CD8-positive, alpha-beta memory T cell (primary cell): ENCODE data around the gene MAMSTR. TPM values are rescaled to one million over a fixed set of nuclear protein-coding genes. Genes with fewer than 3 reads are reported as not detected.
A peak's percentile ranks its signal among the peaks of the same experiment; 100 is the strongest.
"Not testable (repeated sequence)": the region's sequence is repeated elsewhere in the genome, so short reads cannot be mapped to it uniquely, and the experiment has no call there.

Experiments used
- CTCF ChIA-PET: fragments of 350-600 bp; sonication (Branson Sonifier 250); formaldehyde crosslinking; loops from one replicate; lab custom pipeline; 2021; ENCODE audit warnings: antibody characterized with exemption; lab: Charles Lee
- POLR2A ChIA-PET: fragments of 350-600 bp; sonication (Branson Sonifier 250); formaldehyde crosslinking; loops from one replicate; lab custom pipeline; 2021; ENCODE audit warnings: antibody characterized with exemption; lab: Charles Lee
- DNase-seq, 5 donors: peaks; one replicate each; pipeline versions ENCODE4 v3.0.0 to v3.0.0-alpha.2; 2020 to 2022; ENCODE audit warnings: mixed read lengths in 1 of 5
- H3K27ac ChIP-seq: one replicate; pipeline ENCODE4 v1.7.0; 2013; ENCODE audit warnings: low read depth, mild to moderate bottlenecking, low read length, moderate library complexity
- H3K27me3 ChIP-seq: 2 replicates; pipeline ENCODE4 v1.7.0; 2013; ENCODE audit warnings: low read length, mild to moderate bottlenecking; ENCODE audit not compliant: insufficient read depth, poor library complexity, severe bottlenecking
- H3K36me3 ChIP-seq: 2 replicates; pipeline ENCODE4 v1.7.0; 2013; ENCODE audit warnings: mild to moderate bottlenecking, low read length, moderate library complexity; ENCODE audit not compliant: insufficient read depth
- H3K4me1 ChIP-seq: 2 replicates; pipeline ENCODE4 v1.7.0; 2013; ENCODE audit warnings: mild to moderate bottlenecking, low read length, moderate library complexity; ENCODE audit not compliant: insufficient read depth
- H3K4me3 ChIP-seq: 2 replicates; pipeline ENCODE4 v1.7.0; 2013; ENCODE audit warnings: mild to moderate bottlenecking, low read length
- H3K9me3 ChIP-seq: 2 replicates; pipeline ENCODE4 v1.7.0; 2013; ENCODE audit warnings: mild to moderate bottlenecking, low read length
- H3K27ac Mint-ChIP-seq, 8 donors: one replicate each; pipeline ENCODE4 v1.8.0; 2020 to 2021; ENCODE audit warnings: mixed read lengths in 8 of 8, mild to moderate bottlenecking in 6 of 8, inconsistent platforms in 3 of 8, moderate library complexity in 3 of 8
- H3K27me3 Mint-ChIP-seq, 2 donors: one replicate each; pipeline ENCODE4 v1.8.0; 2020 to 2021; ENCODE audit warnings: mixed read lengths in 2 of 2, mild to moderate bottlenecking in 1 of 2, moderate library complexity in 1 of 2
- H3K36me3 Mint-ChIP-seq, 3 donors: one replicate each; pipeline ENCODE4 v1.8.0; 2020 to 2021; ENCODE audit warnings: mixed read lengths in 3 of 3, inconsistent platforms in 1 of 3, mild to moderate bottlenecking in 1 of 3
- H3K4me1 Mint-ChIP-seq, 3 donors: one replicate each; pipeline ENCODE4 v1.8.0; 2020 to 2021; ENCODE audit warnings: mixed read lengths in 3 of 3, inconsistent platforms in 1 of 3, mild to moderate bottlenecking in 1 of 3
- H3K4me3 Mint-ChIP-seq, 7 donors: one replicate each; pipeline ENCODE4 v1.8.0; 2020 to 2021; ENCODE audit warnings: mixed read lengths in 7 of 7, mild to moderate bottlenecking in 6 of 7, moderate library complexity in 4 of 7, inconsistent platforms in 2 of 7
- H3K9me3 Mint-ChIP-seq, 5 donors: one replicate each; pipeline ENCODE4 v1.8.0; 2020 to 2022; ENCODE audit warnings: mixed read lengths in 5 of 5, mild to moderate bottlenecking in 3 of 5, moderate library complexity in 2 of 5, inconsistent platforms in 1 of 5
- polyA plus RNA-seq: library from polyadenylated mRNA; unstranded; fragments of 300-500 nt; fragmentation: Illumina TruSeq; gene quantifications from one replicate; pipeline ENCODE4 v1.2.3, GENCODE V29; 2021
- total RNA-seq, 2 experiments: library from RNA; stranded (reverse); gene quantifications; one replicate each; pipeline ENCODE4 v1.2.3, GENCODE V29; 2021

The MAMSTR gene
- total and polyA plus RNA-seq, 3 experiments from 2014 or later = 0.40 to 0.69 (median 0.68) TPM

DNA sequence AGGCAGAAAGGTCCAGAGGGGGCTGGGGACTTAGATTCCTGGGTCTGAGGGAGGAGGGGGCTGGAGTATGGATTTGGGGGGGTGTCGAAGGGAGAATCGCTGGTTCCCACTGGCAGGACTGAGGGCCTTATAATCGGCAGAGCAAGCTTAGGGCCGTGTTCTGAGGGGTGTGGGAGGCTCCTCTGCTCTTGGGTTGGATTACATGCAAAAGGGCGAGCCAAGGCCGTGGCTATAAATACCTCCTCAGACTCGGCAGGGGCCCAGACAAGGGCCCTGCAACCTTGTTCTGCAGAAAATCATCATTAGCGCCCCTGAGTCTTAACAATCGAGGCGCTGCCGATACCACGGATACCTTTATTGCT is 707 bp upstream of the MAMSTR start:
- Mint-ChIP-seq H3K4me1 (peaks cover 16 to 23% (median 18%) of the 10 kb centered on the region in 3 donors), H3K27ac (peak overlapping the region in 7 of 8 donors; percentile 90 to 99 (median 98))
- H3K4me3 ChIP-seq = peak overlapping the region; percentile 91

DNA sequence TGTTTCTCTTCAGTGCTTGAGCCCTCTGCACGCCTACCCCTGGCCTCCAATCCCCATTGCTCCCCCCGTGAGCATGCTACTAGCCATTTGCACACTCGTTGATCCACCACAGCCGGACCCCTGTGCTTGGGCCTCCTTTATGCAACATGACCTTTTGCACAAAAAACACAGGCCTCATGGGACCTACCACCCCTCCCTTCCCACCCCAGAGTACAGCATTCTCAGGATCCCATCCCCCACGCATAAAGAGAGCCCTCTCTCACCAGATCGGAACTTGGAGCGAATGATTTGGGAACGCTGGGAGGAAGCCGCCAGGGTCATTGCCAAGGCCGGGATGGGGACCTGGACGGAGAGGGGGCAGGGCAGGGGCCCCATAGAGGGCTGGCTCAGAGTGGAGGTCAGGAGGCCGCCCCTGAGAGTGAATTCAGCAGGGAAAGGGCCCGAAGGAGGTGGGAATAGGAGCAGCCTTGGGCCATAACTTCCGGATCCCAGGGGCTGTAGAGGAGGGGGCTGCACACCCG is 754 bp downstream of the MAMSTR start:
- DNase-seq = no peak
- Histone ChIP-seq H3K4me1 (peaks cover 19% of the 10 kb centered on the region), H3K4me3 (no peak overlapping the region), H3K36me3 (no peaks in the 10 kb centered on the region), H3K27me3 (no peaks in the 10 kb centered on the region), H3K9me3 (no peaks in the 10 kb centered on the region), H3K27ac (no peak overlapping the region)
- Mint-ChIP-seq H3K4me1 (peaks cover 16 to 28% (median 18%) of the 10 kb centered on the region in 3 donors), H3K27ac (peak overlapping the region in 2 of 8 donors; percentile 17 to 64), H3K9me3 (no peaks in the 10 kb centered on the region), H3K27me3 (no peaks in the 10 kb centered on the region), H3K4me3 (peak overlapping the region in 1 of 7 donors; percentile 55), H3K36me3 (peaks cover 0 to 6% (median 0%) of the 10 kb centered on the region in 3 donors)
- CTCF ChIA-PET = no interaction called here
- POLR2A ChIA-PET = no interaction called here

More for the DNA sequence above, 707 bp upstream of the MAMSTR start:
- no peaks in the 10 kb centered on the region for H3K27me3 ChIP-seq
- Mint-ChIP-seq H3K36me3 (peaks cover 0 to 4% (median 3%) of the 10 kb centered on the region in 3 donors), H3K4me3 (peak overlapping the region; percentile 93 to 98 (median 97)), H3K9me3 (peaks cover 0 to 5% (median 3%) of the 10 kb centered on the region in 5 donors), H3K27me3 (no peaks in the 10 kb centered on the region)
- no peak for DNase-seq
- H3K9me3 ChIP-seq = no peaks in the 10 kb centered on the region
- no peaks in the 10 kb centered on the region for H3K36me3 ChIP-seq
- POLR2A ChIA-PET = interaction anchor here (0.7 to 1.2 kb wide), 3 partner anchors 19 to 317 kb away, joined by 4 to 10 read pairs (median 5); partner anchors contain the start of gene DBP
- peak overlapping the region; percentile 90 for H3K27ac ChIP-seq
- peaks cover 18% of the 10 kb centered on the region for H3K4me1 ChIP-seq
- CTCF ChIA-PET = interaction anchor here (0.7 kb wide), 1 partner anchor 9 kb away, joined by 3 read pairs; no protein-coding TSS in a partner anchor

DNA sequence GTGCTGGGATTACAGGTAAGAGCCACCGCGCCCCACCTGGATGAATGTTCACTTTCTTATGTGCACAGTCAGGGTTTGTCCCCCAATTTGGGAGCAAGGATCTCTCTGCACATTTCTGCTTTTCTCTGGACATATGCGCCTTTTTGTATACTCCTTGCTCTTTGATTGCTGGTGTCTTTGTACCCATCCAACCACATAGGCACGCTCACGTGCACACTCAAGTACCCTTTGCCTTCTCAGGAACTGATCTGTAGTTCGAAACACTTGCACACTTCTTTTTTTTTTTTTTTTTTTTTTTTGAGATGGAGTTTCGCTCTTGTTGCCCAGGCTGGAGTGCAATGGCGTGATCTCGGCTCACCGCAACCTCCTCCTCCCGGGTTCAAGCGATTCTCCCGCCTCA is 1.4 kb downstream of the MAMSTR start:
- H3K36me3 ChIP-seq, DNase-seq, H3K9me3 Mint-ChIP-seq, H3K27ac ChIP-seq, POLR2A ChIA-PET, H3K4me3 ChIP-seq, H3K27me3 ChIP-seq, H3K27me3 Mint-ChIP-seq, CTCF ChIA-PET, H3K36me3 Mint-ChIP-seq, H3K9me3 ChIP-seq: not testable (repeated sequence)
- peak overlapping the region in 1 of 8 donors; percentile 67 for H3K27ac Mint-ChIP-seq
- peaks cover 26% of the 10 kb centered on the region for H3K4me1 ChIP-seq
- peak overlapping the region in 1 of 7 donors; percentile 55 for H3K4me3 Mint-ChIP-seq
- H3K4me1 Mint-ChIP-seq = peaks cover 18 to 34% (median 22%) of the 10 kb centered on the region in 3 donors

GRCh38 chr19:48716562-48717291 is 2.8 kb downstream of the MAMSTR start:
- peak overlapping the region in 4 of 7 donors; percentile 21 to 82 (median 34) for H3K4me3 Mint-ChIP-seq
- H3K9me3 ChIP-seq = no peaks in the 10 kb centered on the region
- peaks cover 0 to 3% (median 0%) of the 10 kb centered on the region in 5 donors for H3K9me3 Mint-ChIP-seq
- no peak for DNase-seq
- peaks cover 28% of the 10 kb centered on the region for H3K4me1 ChIP-seq
- CTCF ChIA-PET = interaction anchor here (1.3 kb wide), 1 partner anchor 8 kb away, joined by 6 read pairs; no protein-coding TSS in a partner anchor
- H3K4me3 ChIP-seq = no peak overlapping the region
- no peaks in the 10 kb centered on the region for H3K27me3 Mint-ChIP-seq
- POLR2A ChIA-PET = interaction anchor here (0.6 kb wide), 1 partner anchor 64 kb away, joined by 6 read pairs; no protein-coding TSS in a partner anchor
- H3K36me3 Mint-ChIP-seq = peaks cover 0 to 6% (median 0%) of the 10 kb centered on the region in 3 donors
- no peaks in the 10 kb centered on the region for H3K36me3 ChIP-seq
- no peak overlapping the region for H3K27ac ChIP-seq
- H3K4me1 Mint-ChIP-seq = peaks cover 25 to 34% (median 25%) of the 10 kb centered on the region in 3 donors
- H3K27ac Mint-ChIP-seq = no peak overlapping the region
- H3K27me3 ChIP-seq = no peaks in the 10 kb centered on the region

- Histone ChIP-seq H3K36me3 (no peaks in the 10 kb centered on the region), H3K4me1 (peaks cover 19% of the 10 kb centered on the region), H3K27ac (peak overlapping the region; percentile 70), H3K27me3 (no peaks in the 10 kb centered on the region), H3K4me3 (no peak overlapping the region), H3K9me3 (no peaks in the 10 kb centered on the region)
- H3K4me3 Mint-ChIP-seq = peak overlapping the region in 6 of 7 donors; percentile 18 to 81 (median 56)
- POLR2A ChIA-PET = no interaction called here
- H3K9me3 Mint-ChIP-seq = peaks cover 0 to 3% (median 0%) of the 10 kb centered on the region in 5 donors
- DNase-seq = no peak
- H3K36me3 Mint-ChIP-seq = peaks cover 0 to 5% (median 0%) of the 10 kb centered on the region in 3 donors
- H3K27me3 Mint-ChIP-seq = no peaks in the 10 kb centered on the region
- H3K4me1 Mint-ChIP-seq = peaks cover 20 to 28% (median 22%) of the 10 kb centered on the region in 3 donors
- H3K27ac Mint-ChIP-seq = peak overlapping the region in 2 of 8 donors; percentile 33 to 76
- CTCF ChIA-PET = interaction anchor here (1.3 kb wide), 1 partner anchor 9 kb away, joined by 6 read pairs; no protein-coding TSS in a partner anchor
Observed at GRCh38 chr19:48715681-48716171, 3.8 kb downstream of the MAMSTR start.

- peaks cover 0 to 4% (median 0%) of the 10 kb centered on the region in 3 donors for H3K36me3 Mint-ChIP-seq
- Histone ChIP-seq H3K4me1 (peaks cover 19% of the 10 kb centered on the region), H3K27ac (peak overlapping the region; percentile 70), H3K4me3 (peak overlapping the region; percentile 83), H3K9me3 (no peaks in the 10 kb centered on the region), H3K27me3 (no peaks in the 10 kb centered on the region), H3K36me3 (no peaks in the 10 kb centered on the region)
- ChIA-PET CTCF (interaction anchor here (0.9 to 2.3 kb wide), 3 partner anchors 10 to 70 kb away, joined by 3 to 9 read pairs (median 6); no protein-coding TSS in a partner anchor), POLR2A (interaction anchor here (1.2 to 1.7 kb wide), 3 partner anchors 10 to 69 kb away, joined by 3 to 7 read pairs (median 4); partner anchors contain the start of gene CA11)
- peaks cover 14 to 23% (median 20%) of the 10 kb centered on the region in 3 donors for H3K4me1 Mint-ChIP-seq
- H3K27ac Mint-ChIP-seq = peak overlapping the region in 6 of 8 donors; percentile 51 to 90 (median 79)
- DNase-seq = no peak
- H3K27me3 Mint-ChIP-seq = no peaks in the 10 kb centered on the region
- peak overlapping the region; percentile 74 to 91 (median 81) for H3K4me3 Mint-ChIP-seq
- H3K9me3 Mint-ChIP-seq = peaks cover 0 to 3% (median 0%) of the 10 kb centered on the region in 5 donors
Observed at GRCh38 chr19:48714759-48715675, 4.5 kb downstream of the MAMSTR start.
